Keratinocyte (primary cell): ENCODE data around the gene PTPN2. TPM values are rescaled to one million over a fixed set of nuclear protein-coding genes. Genes with fewer than 3 reads are reported as not detected.

Source experiments
- DNase-seq: peaks from one replicate; pipeline ENCODE4 v3.0.0-alpha.2; 2011; ENCODE audit warnings: low read depth, missing footprints, low spot score
- FAIRE-seq: peaks from 2 replicates; lab custom pipeline; 2011; peaks lifted over from hg19 to GRCh38; lab: Jason Lieb, UNC
- H2AFZ ChIP-seq: 2 replicates; pipeline ENCODE4 v1.6.0; 2012; ENCODE audit warnings: low read length, control low read depth, inconsistent platforms; ENCODE audit not compliant: control insufficient read depth
- H3K27ac ChIP-seq: 2 replicates; pipeline ENCODE4 v1.5.1; 2011; ENCODE audit warnings: low read length; ENCODE audit not compliant: control insufficient read depth, insufficient read depth
- H3K27me3 ChIP-seq: 3 replicates; pipeline ENCODE4 v1.6.0; 2011; ENCODE audit warnings: low read length; ENCODE audit not compliant: control insufficient read depth, insufficient read depth; ENCODE audit errors: extremely low read depth
- H3K36me3 ChIP-seq, 2 experiments: 2 replicates in 1 of 2; 3 replicates in 1 of 2; pipeline ENCODE4 v1.5.1; 2011; ENCODE audit warnings: low read length in 2 of 2, mild to moderate bottlenecking in 1 of 2; ENCODE audit not compliant: control insufficient read depth in 2 of 2, insufficient read depth in 2 of 2; ENCODE audit errors: extremely low read depth in 1 of 2
- H3K4me1 ChIP-seq: 3 replicates; pipeline ENCODE4 v1.5.1; 2011; ENCODE audit warnings: low read length; ENCODE audit not compliant: control insufficient read depth, insufficient read depth; ENCODE audit errors: extremely low read depth
- H3K4me2 ChIP-seq: 3 replicates; pipeline ENCODE4 v1.6.0; 2011; ENCODE audit warnings: low read depth, low read length; ENCODE audit not compliant: control insufficient read depth, insufficient read depth; ENCODE audit errors: extremely low read depth
- H3K4me3 ChIP-seq, 3 experiments: fragments of 200-600 bp in 1 of 3; sonication (generic) in 1 of 3; 2 replicates in 2 of 3; 3 replicates in 1 of 3; pipeline ENCODE4 v1.5.1; 2011 to 2016; ENCODE audit warnings: low read length in 3 of 3, mild to moderate bottlenecking in 3 of 3, control low read depth in 2 of 3, inconsistent platforms in 1 of 3, low read depth in 1 of 3, mixed read lengths in 1 of 3, mixed run types in 1 of 3, moderate library complexity in 1 of 3; ENCODE audit not compliant: control insufficient read depth in 2 of 3, insufficient read depth in 2 of 3; ENCODE audit errors: extremely low read depth in 1 of 3
- H3K79me2 ChIP-seq: 2 replicates; pipeline ENCODE4 v1.6.0; 2012; ENCODE audit warnings: low read length; ENCODE audit not compliant: control insufficient read depth, insufficient read depth
- H3K9ac ChIP-seq: 3 replicates; pipeline ENCODE4 v1.6.0; 2011; ENCODE audit warnings: low read length; ENCODE audit not compliant: control insufficient read depth, insufficient read depth; ENCODE audit errors: extremely low read depth
- H3K9me1 ChIP-seq: 3 replicates; pipeline ENCODE4 v1.6.0; 2011; ENCODE audit warnings: low read length; ENCODE audit not compliant: control insufficient read depth, insufficient read depth; ENCODE audit errors: extremely low read depth
- H3K9me3 ChIP-seq: 2 replicates; pipeline ENCODE4 v1.5.1; 2012; ENCODE audit warnings: low read depth, low read length; ENCODE audit not compliant: control insufficient read depth
- H4K20me1 ChIP-seq: 3 replicates; pipeline ENCODE4 v1.6.0; 2011; ENCODE audit warnings: low read length; ENCODE audit not compliant: control insufficient read depth, insufficient read depth; ENCODE audit errors: extremely low read depth
- CTCF ChIP-seq, 3 experiments: IDR thresholded peaks in 1 of 3; conservative IDR thresholded peaks in 1 of 3; optimal IDR thresholded peaks in 1 of 3; 2 replicates in 2 of 3; 3 replicates in 1 of 3; pipeline versions ENCODE3 to v1.5.1; 2011; ENCODE audit warnings: low read length in 3 of 3, mild to moderate bottlenecking in 3 of 3, moderate library complexity in 2 of 3, control low read depth in 1 of 3, inconsistent platforms in 1 of 3; ENCODE audit not compliant: insufficient read depth in 2 of 3; ENCODE audit errors: extremely low read depth in 1 of 3
- EZH2 ChIP-seq: IDR thresholded peaks from one replicate; pipeline ENCODE4 v1.6.1; 2012; ENCODE audit warnings: inconsistent platforms, mild to moderate bottlenecking, low read length, moderate library complexity
- dilution Hi-C: fragments of 300-500 bp; cut with MboI; formaldehyde crosslinking; loops from one replicate; pipeline ENCODE4 v1.7.0; 2020; ENCODE audit warnings: low sequenced_read_pairs; ENCODE audit not compliant: extremely low pct_ligation_motif_present
- polyA plus RNA-seq, 5 experiments: library from polyadenylated mRNA; depleted of rRNA in 3 of 5; stranded (reverse) in 3 of 5; stranded (forward) in 1 of 5; unstranded in 1 of 5; fragments of >200 nt; gene quantifications; 1 replicate in 1 of 5; 2 replicates in 3 of 5; 3 replicates in 1 of 5; pipeline versions ENCODE4 v1.2.1 to v1.2.3, GENCODE V29; 2011 to 2012; ENCODE audit warnings: missing spikeins in 2 of 5, low read depth in 1 of 5, low replicate concordance in 1 of 5

The PTPN2 gene
- polyA plus RNA-seq, 1 donor (not counting 4 experiments of a cell fraction or from before 2014, with no cell fraction given) = 39.9 TPM

- Histone ChIP-seq H2AFZ (no peak overlapping the region), H4K20me1 (no peaks in the 10 kb centered on the region), H3K36me3 (no peaks in the 10 kb centered on the region), H3K4me1 (no peaks in the 10 kb centered on the region), H3K27me3 (no peaks in the 10 kb centered on the region), H3K9me3 (no peaks in the 10 kb centered on the region), H3K4me3 (no peak overlapping the region), H3K9me1 (no peaks in the 10 kb centered on the region), H3K4me2 (no peak overlapping the region), H3K9ac (no peak overlapping the region), H3K79me2 (no peaks in the 10 kb centered on the region), H3K27ac (no peak overlapping the region)
- dilution Hi-C loops = no loop called here
- DNase-seq (no peak), FAIRE-seq (no peak)
- TF ChIP-seq CTCF (optimal IDR thresholded peaks at IDR 0.05 in 1 of 3, IDR thresholded peaks at IDR 0.05 in 1 of 3, conservative IDR thresholded peaks at IDR 0.05 in 1 of 3; ENCODE audit: extremely low read depth in 1 of 3, insufficient read depth in 2 of 3, low read length in 3 of 3) (no peak), EZH2 (no peak)
These were observed 44.2 kb upstream of the PTPN2 start for GRCh38 chr18:12928206-12928605.

GRCh38 chr18:12924616-12925015, 40.6 kb upstream of the PTPN2 start:
- H2AFZ ChIP-seq = no peak overlapping the region
- H3K27ac ChIP-seq = no peak overlapping the region
- no peaks in the 10 kb centered on the region for H4K20me1 ChIP-seq
- FAIRE-seq (no peak), DNase-seq (no peak)
- H3K36me3 ChIP-seq = no peaks in the 10 kb centered on the region
- H3K4me2 ChIP-seq = no peak overlapping the region
- no peak overlapping the region for H3K4me3 ChIP-seq
- H3K9me1 ChIP-seq = no peaks in the 10 kb centered on the region
- H3K79me2 ChIP-seq = no peaks in the 10 kb centered on the region
- dilution Hi-C loops = loop anchor here (25.0 kb wide), 1 partner anchor 187 kb away; no protein-coding TSS in a partner anchor
- no peak for TF ChIP-seq EZH2
- TF ChIP-seq CTCF (optimal IDR thresholded peaks at IDR 0.05 in 1 of 3, IDR thresholded peaks at IDR 0.05 in 1 of 3, conservative IDR thresholded peaks at IDR 0.05 in 1 of 3; ENCODE audit: extremely low read depth in 1 of 3, insufficient read depth in 2 of 3, low read length in 3 of 3) = no peak
- no peaks in the 10 kb centered on the region for H3K9me3 ChIP-seq
- no peaks in the 10 kb centered on the region for H3K27me3 ChIP-seq
- no peaks in the 10 kb centered on the region for H3K4me1 ChIP-seq
- H3K9ac ChIP-seq = no peak overlapping the region
